ENCODE results near the gene CLEC11A.

DNA sequence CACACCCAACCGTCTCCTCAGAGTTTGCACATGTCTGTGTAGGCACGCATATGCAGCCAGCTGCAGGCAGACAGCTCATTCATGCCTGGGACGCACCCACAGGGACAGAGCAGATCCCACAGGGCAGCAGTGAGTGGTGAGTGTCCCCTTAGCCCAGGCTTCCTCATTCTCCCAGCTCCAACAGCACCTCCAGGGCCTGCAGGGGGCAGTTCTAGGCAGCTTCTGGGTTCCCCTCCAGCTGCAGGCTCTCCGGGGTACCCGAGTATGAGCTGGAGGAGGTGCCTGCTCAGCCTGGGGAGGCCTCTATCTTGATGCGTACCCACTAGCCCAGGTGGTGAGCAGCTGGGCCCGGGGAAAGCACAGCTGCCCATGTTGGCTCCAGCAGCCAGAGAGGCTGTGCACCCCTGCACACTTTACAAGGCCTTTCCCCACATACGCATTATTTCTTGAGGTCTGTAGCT lies 2.2 kb upstream of the CLEC11A start:
- TF ChIP-seq CTCF (IDR thresholded peaks at IDR 0.05; ENCODE audit: poor library complexity, severe bottlenecking) (no peak), MXI1 (conservative IDR thresholded peaks at IDR 0.05; ENCODE audit: poor library complexity, severe bottlenecking) (no peak), RAD21 (conservative IDR thresholded peaks at IDR 0.05) (no peak)
- TF ChIP-seq, protein P1, sequence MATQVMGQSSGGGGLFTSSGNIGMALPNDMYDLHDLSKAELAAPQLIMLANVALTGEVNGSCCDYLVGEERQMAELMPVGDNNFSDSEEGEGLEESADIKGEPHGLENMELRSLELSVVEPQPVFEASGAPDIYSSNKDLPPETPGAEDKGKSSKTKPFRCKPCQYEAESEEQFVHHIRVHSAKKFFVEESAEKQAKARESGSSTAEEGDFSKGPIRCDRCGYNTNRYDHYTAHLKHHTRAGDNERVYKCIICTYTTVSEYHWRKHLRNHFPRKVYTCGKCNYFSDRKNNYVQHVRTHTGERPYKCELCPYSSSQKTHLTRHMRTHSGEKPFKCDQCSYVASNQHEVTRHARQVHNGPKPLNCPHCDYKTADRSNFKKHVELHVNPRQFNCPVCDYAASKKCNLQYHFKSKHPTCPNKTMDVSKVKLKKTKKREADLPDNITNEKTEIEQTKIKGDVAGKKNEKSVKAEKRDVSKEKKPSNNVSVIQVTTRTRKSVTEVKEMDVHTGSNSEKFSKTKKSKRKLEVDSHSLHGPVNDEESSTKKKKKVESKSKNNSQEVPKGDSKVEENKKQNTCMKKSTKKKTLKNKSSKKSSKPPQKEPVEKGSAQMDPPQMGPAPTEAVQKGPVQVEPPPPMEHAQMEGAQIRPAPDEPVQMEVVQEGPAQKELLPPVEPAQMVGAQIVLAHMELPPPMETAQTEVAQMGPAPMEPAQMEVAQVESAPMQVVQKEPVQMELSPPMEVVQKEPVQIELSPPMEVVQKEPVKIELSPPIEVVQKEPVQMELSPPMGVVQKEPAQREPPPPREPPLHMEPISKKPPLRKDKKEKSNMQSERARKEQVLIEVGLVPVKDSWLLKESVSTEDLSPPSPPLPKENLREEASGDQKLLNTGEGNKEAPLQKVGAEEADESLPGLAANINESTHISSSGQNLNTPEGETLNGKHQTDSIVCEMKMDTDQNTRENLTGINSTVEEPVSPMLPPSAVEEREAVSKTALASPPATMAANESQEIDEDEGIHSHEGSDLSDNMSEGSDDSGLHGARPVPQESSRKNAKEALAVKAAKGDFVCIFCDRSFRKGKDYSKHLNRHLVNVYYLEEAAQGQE (IDR thresholded peaks at IDR 0.05; ENCODE audit: borderline replicate concordance), result no peak

Measured in neural cell (in vitro differentiated cells).